A549 (cell line): ENCODE results near the gene RERE. TPM values are rescaled to one million over a fixed set of nuclear protein-coding genes. Genes with fewer than 3 reads are reported as not detected.

Source experiments
- ATAC-seq, 2 experiments: fragments of 200-7000 bp in 1 of 2; fragments of >200 bp in 1 of 2; cut with Nextera tagmentation in 1 of 2; cut with Tn5 transposase in 1 of 2; 3 replicates each; pipeline versions ENCODE4 v1.8.0 to v1.9.1; 2018 to 2020; ENCODE audit warnings: mild to moderate bottlenecking in 1 of 2, moderate library complexity in 1 of 2
- CTCF ChIA-PET: fragments of 300-600 bp; sonication (Branson Sonifier 250); formaldehyde crosslinking; extraction: SDS; loops from one replicate; lab custom pipeline; 2021; ENCODE audit warnings: antibody characterized with exemption, inconsistent platforms; lab: Yijun Ruan, JAX
- POLR2A ChIA-PET: fragments of 350-600 bp; formaldehyde crosslinking; extraction: SDS; loops from one replicate; lab custom pipeline; 2021; ENCODE audit warnings: antibody characterized with exemption, inconsistent platforms; lab: Yijun Ruan, JAX
- DNase-seq, 2 experiments: peaks; one replicate each; pipeline versions ENCODE4 v3.0.0 to v3.0.0-alpha.2; 2011 to 2016; ENCODE audit warnings: low read depth in 1 of 2, low spot score in 1 of 2
- FAIRE-seq: peaks from 2 replicates; lab custom pipeline; 2011; peaks lifted over from hg19 to GRCh38; lab: Jason Lieb, UNC
- H3K27ac ChIP-seq, 2 experiments: fragments of >200 bp; sonication (Bioruptor Twin); formaldehyde crosslinking; 3 replicates each; pipeline ENCODE4 v1.5.1; 2016 to 2017
- H3K4me1 ChIP-seq: fragments of >200 bp; sonication (Bioruptor Twin); formaldehyde crosslinking; 3 replicates; pipeline ENCODE4 v1.6.1; 2016
- H3K4me2 ChIP-seq: fragments of >200 bp; sonication (Bioruptor Twin); formaldehyde crosslinking; 3 replicates; pipeline ENCODE4 v1.6.1; 2016
- H3K4me3 ChIP-seq: fragments of >200 bp; sonication (Bioruptor Twin); formaldehyde crosslinking; 3 replicates; pipeline ENCODE4 v1.5.1; 2016
- H3K9me3 ChIP-seq: fragments of >200 bp; sonication (Bioruptor Twin); formaldehyde crosslinking; 3 replicates; pipeline ENCODE4 v1.6.1; 2016
- ATOH8 ChIP-seq: fragments of 250-450 bp; sonication (Bioruptor Pico); IDR thresholded peaks from 2 replicates; pipeline ENCODE4 v1.5.0; 2020; ENCODE audit warnings: low read depth, mild to moderate bottlenecking, moderate library complexity
- BCL3 ChIP-seq: fragments of >200 bp; sonication (Bioruptor Twin); formaldehyde crosslinking; IDR thresholded peaks from 3 replicates; pipeline ENCODE4 v1.6.1; 2016
- BHLHE40 ChIP-seq: IDR thresholded peaks from 2 replicates; pipeline ENCODE4 v1.6.1; 2012; ENCODE audit warnings: low read depth, low read length, inconsistent platforms
- CEBPB ChIP-seq, 2 experiments: fragments of >200 bp in 1 of 2; sonication (Bioruptor Twin) in 1 of 2; formaldehyde crosslinking in 1 of 2; IDR thresholded peaks; 2 replicates each; pipeline ENCODE4 v1.6.1; 2012 to 2016
- CHD2 ChIP-seq: fragments of 150-350 bp; IDR thresholded peaks from 2 replicates; pipeline ENCODE4 v1.6.1; 2014; ENCODE audit warnings: low read length; ENCODE audit not compliant: partially characterized antibody
- CHD4 ChIP-seq: fragments of 200-600 bp; sonication (generic); IDR thresholded peaks from 2 replicates; pipeline ENCODE4 v1.6.1; 2016; ENCODE audit warnings: antibody characterized with exemption, mild to moderate bottlenecking, borderline replicate concordance
- EHF ChIP-seq: fragments of 250-450 bp; sonication (Bioruptor Pico); IDR thresholded peaks from 2 replicates; pipeline ENCODE4 v1.5.0; 2020; ENCODE audit warnings: mild to moderate bottlenecking
- EHMT2 ChIP-seq: fragments of 200-600 bp; sonication (generic); IDR thresholded peaks from 2 replicates; pipeline ENCODE4 v1.6.1; 2016; ENCODE audit warnings: antibody characterized with exemption, low read depth, mild to moderate bottlenecking, moderate library complexity
- ELK1 ChIP-seq: fragments of 150-350 bp; IDR thresholded peaks from 2 replicates; pipeline ENCODE4 v1.6.1; 2014; ENCODE audit warnings: low read depth, mild to moderate bottlenecking, low read length
- FOSB ChIP-seq: fragments of 250-450 bp; sonication (Bioruptor Pico); IDR thresholded peaks from 2 replicates; pipeline ENCODE4 v1.5.0; 2020; ENCODE audit warnings: mild to moderate bottlenecking, moderate library complexity
- KDM1A ChIP-seq: fragments of 200-600 bp; sonication (generic); IDR thresholded peaks from 2 replicates; pipeline ENCODE4 v1.6.1; 2016; ENCODE audit warnings: low read depth, mild to moderate bottlenecking
- MAX ChIP-seq: IDR thresholded peaks from 2 replicates; pipeline ENCODE4 v1.6.1; 2012
- MAZ ChIP-seq: fragments of 150-350 bp; IDR thresholded peaks from 2 replicates; pipeline ENCODE4 v1.6.1; 2014; ENCODE audit warnings: antibody characterized with exemption, low read depth, low read length, borderline replicate concordance
- MYC ChIP-seq: IDR thresholded peaks from 2 replicates; pipeline ENCODE4 v1.6.1; 2012; ENCODE audit warnings: mild to moderate bottlenecking, inconsistent platforms, low read length, improper control_type of control experiment, borderline replicate concordance
- NPAS2 ChIP-seq: fragments of 250-450 bp; sonication (Bioruptor Pico); IDR thresholded peaks from 2 replicates; pipeline ENCODE4 v1.8.0; 2022; ENCODE audit warnings: mild to moderate bottlenecking, moderate library complexity, borderline replicate concordance
- NR3C1 ChIP-seq: fragments of >200 bp; sonication (Bioruptor Twin); formaldehyde crosslinking; IDR thresholded peaks from 3 replicates; pipeline ENCODE4 v1.6.1; 2017
- PBX3 ChIP-seq: IDR thresholded peaks from 2 replicates; pipeline ENCODE4 v1.6.1; 2012
- RARB ChIP-seq: fragments of 250-450 bp; sonication (Bioruptor Pico); IDR thresholded peaks from 2 replicates; pipeline ENCODE4 v1.8.0; 2021; ENCODE audit warnings: mild to moderate bottlenecking, moderate library complexity
- REST ChIP-seq: fragments of 200-600 bp; sonication (generic); IDR thresholded peaks from 2 replicates; pipeline ENCODE4 v1.6.1; 2016; ENCODE audit warnings: antibody characterized with exemption, mild to moderate bottlenecking, moderate library complexity
- SMC3 ChIP-seq: fragments of >200 bp; sonication (Bioruptor Twin); formaldehyde crosslinking; IDR thresholded peaks from 3 replicates; pipeline ENCODE4 v1.6.1; 2018; ENCODE audit warnings: inconsistent platforms
- SREBF2 ChIP-seq: fragments of 450-650 bp; IDR thresholded peaks from 2 replicates; pipeline ENCODE4 v1.6.1; 2014; ENCODE audit warnings: mild to moderate bottlenecking, moderate library complexity
- TFCP2L1 ChIP-seq: fragments of 250-450 bp; sonication (Bioruptor Pico); IDR thresholded peaks from 2 replicates; pipeline ENCODE4 v1.5.0; 2021; ENCODE audit warnings: mild to moderate bottlenecking
- TP53 ChIP-seq: fragments of 250-450 bp; sonication (Bioruptor Pico); IDR thresholded peaks from 2 replicates; pipeline ENCODE4 v1.5.0; 2021; ENCODE audit warnings: mild to moderate bottlenecking, moderate library complexity
- ZFP36 ChIP-seq: fragments of 450-650 bp; IDR thresholded peaks from 2 replicates; pipeline ENCODE4 v1.6.1; 2014; ENCODE audit warnings: borderline replicate concordance; ENCODE audit not compliant: partially characterized antibody
- WGBS: methylation state at CpG from one replicate; pipeline ENCODE4 v1.1.6; 2017; ENCODE audit errors: missing lambda C conversion rate; 5-methylcytosine and 5-hydroxymethylcytosine counted together
- polyA plus RNA-seq, 4 experiments: library from polyadenylated mRNA; depleted of rRNA in 3 of 4; stranded (reverse); fragments of >200 nt; fragmentation: RNase III in 1 of 4; extraction: RNeasy Plus Mini Kit Qiagen cat#74134 plus additional on column Dnase treatment in 1 of 4; gene quantifications; 2 replicates in 3 of 4; 3 replicates in 1 of 4; pipeline ENCODE4 v1.2.3, GENCODE V29; 2011 to 2017

RERE gene
- polyA plus RNA-seq, 2 of the 4 experiments (the other 2 are of a cell fraction) = 12.6 to 28.6 TPM

GRCh38 chr1:8325771-8326170, 491.7 kb downstream of the RERE start:
- H3K4me2 ChIP-seq = no peak overlapping the region
- no peak overlapping the region for H3K27ac ChIP-seq
- no peaks in the 10 kb centered on the region for H3K9me3 ChIP-seq
- POLR2A ChIA-PET = no interaction called here
- no peak for DNase-seq
- TF ChIP-seq SMC3 (no peak), ELK1 (no peak), PBX3 (no peak), KDM1A (no peak), NR3C1 (no peak), ATOH8 (no peak), CHD2 (no peak)
- TF ChIP-seq, all 56 proteins: peak for 0
- no peaks in the 10 kb centered on the region for H3K4me1 ChIP-seq
- ATAC-seq = no peak
- no peak overlapping the region for H3K4me3 ChIP-seq
- no peak for FAIRE-seq
- WGBS = 94% methylated on average over 13 of the region's 21 CpGs
- CTCF ChIA-PET = interaction anchor here (0.9 to 7.8 kb wide), 5 partner anchors 11 to 311 kb away, joined by 4 to 42 read pairs (median 6); no protein-coding TSS in a partner anchor

- 92% methylated on average over 19 of the region's 32 CpGs for WGBS
Observed at GRCh38 chr1:8324176-8324810, 493.1 kb downstream of the RERE start.

More at GRCh38 chr1:8324176-8324810, 493.1 kb downstream of the RERE start:
- no peaks in the 10 kb centered on the region for H3K4me1 ChIP-seq
- no peak for DNase-seq
- ATAC-seq = 0 out of 6 replicates have a peak, but pooled peaks of 1 of the 2 experiments have one; percentile 22
- no peak overlapping the region for H3K27ac ChIP-seq
- no peak overlapping the region for H3K4me3 ChIP-seq
- H3K4me2 ChIP-seq = no peak overlapping the region
- no peak for FAIRE-seq
- POLR2A ChIA-PET = no interaction called here
- no peaks in the 10 kb centered on the region for H3K9me3 ChIP-seq
- TF ChIP-seq RARB (CRISPR knock-in tag) (no peak), ZFP36 (no peak), CEBPB (IDR thresholded peaks at IDR 0.05) (no peak), MAZ (no peak), TFCP2L1 (CRISPR knock-in tag) (no peak), SREBF2 (no peak), FOSB (CRISPR knock-in tag) (no peak), ELK1 (no peak), SMC3 (no peak), CHD4 (no peak), TP53 (CRISPR knock-in tag) (no peak), MYC (no peak), EHMT2 (no peak), BHLHE40 (no peak), MAX (no peak), BCL3 (no peak), EHF (no peak), REST (no peak), NPAS2 (CRISPR knock-in tag) (no peak)
- TF ChIP-seq, all 56 proteins: peak for 0
- CTCF ChIA-PET = interaction anchor here (1.2 to 7.8 kb wide), 5 partner anchors 9 to 349 kb away, joined by 5 to 42 read pairs (median 6); no protein-coding TSS in a partner anchor
